Heart left ventricle (tissue), 13 donors: ENCODE measurements around the gene GNAO1.

Experiments
- CTCF ChIP-seq, 12 donors: fragments of 200-600 bp; sonication (generic) in 4 of 12; IDR thresholded peaks; one replicate each; pipeline versions ENCODE4 v1.5.0 to v1.8.0; 2018 to 2022; ENCODE audit warnings: antibody characterized with exemption in 12 of 12, mild to moderate bottlenecking in 5 of 12
- POLR2A ChIP-seq, 2 donors: fragments of 450-650 bp; IDR thresholded peaks; one replicate each; pipeline ENCODE4 v1.6.1; 2017; ENCODE audit warnings: antibody characterized with exemption in 2 of 2, mild to moderate bottlenecking in 2 of 2, moderate library complexity in 2 of 2
- donor health status: ischemic (EF 13 %, LVEDD 7.1; RV severe dilation, severe dysfunction).
- donor health status: DM: no; HTN: yes; CAD: no.
- donor health status: DM: no; HTN: no; CAD: no.
- donor health status: ischemic (EF 25% LVEDD 6.9; RV normal size, moderate dysfunction).
- donor health status: ischemic (EF 25% LVEDD 5.7; RV mildly dilated, moderate dysfunction).
- donor health status: ischemic (EF 35%, LVEDD 5.7; RV mildly dilated, moderate dysfunction).
- donor health status: nonischemic (EF 11% LVEDD 7.7; RV severe dilation, severe dysfunction).
- donor health status: DM: yes; HTN: yes; CAD: no.
- donor health status: PGD.
- donor health status: ischemic (EF 29% LVEDD 5.4; RV normal size, mild dysfunction).
- donor health status: nonischemic (EF 23%, LVEDD 6.1; RV moderate dilation, normal function).

GRCh38 chr16:56265746-56266145 lies 74.5 kb downstream of the GNAO1 start:
- TF ChIP-seq CTCF (IDR thresholded peaks at IDR 0.05) (no peak), POLR2A (IDR thresholded peaks at IDR 0.05) (no peak)
